K562 (cell line): ENCODE data around the gene MT2A.

ENCODE experiments used
- NFATC3 ChIP-seq: fragments of 450-650 bp; IDR thresholded peaks from 2 replicates; pipeline ENCODE4 v1.6.1; 2017; ENCODE audit warnings: mild to moderate bottlenecking
- ZBTB8A ChIP-seq: fragments of 450-650 bp; IDR thresholded peaks from 2 replicates; pipeline ENCODE4 v1.6.1; 2018; ENCODE audit warnings: mild to moderate bottlenecking, moderate library complexity; ENCODE audit not compliant: partially characterized antibody

DNA sequence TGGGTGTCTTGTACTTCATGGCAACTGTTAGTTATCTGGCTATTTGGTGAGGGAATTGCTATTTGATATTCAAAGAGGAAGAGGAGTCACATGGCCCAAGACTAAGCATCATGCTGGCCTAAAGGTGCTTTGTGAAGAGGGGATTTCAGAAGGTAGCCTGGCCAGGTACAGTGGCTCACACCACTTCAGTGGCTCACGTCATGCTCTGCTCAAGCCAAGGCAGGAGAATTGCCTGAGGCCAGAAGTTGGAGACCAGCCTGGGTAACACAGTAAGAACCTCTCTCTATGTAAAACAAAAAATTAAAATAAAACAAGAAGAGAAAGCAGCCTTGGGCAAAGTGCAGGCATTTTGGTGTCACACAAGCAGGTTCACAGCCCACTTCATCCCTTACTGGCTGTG lies 36.9 kb downstream of the MT2A start:
- TF ChIP-seq ZBTB8A (no peak), NFATC3 (no peak)
